OCI-LY7 (cell line): Measurements from ENCODE around the gene PTPN12. TPM values are rescaled to one million over a fixed set of nuclear protein-coding genes. Genes with fewer than 3 reads are reported as not detected.

Experiments
- BruUV-seq: library from RNA; stranded (reverse); fragments of 400-500 nt; replicated peaks from 2 replicates; lab custom pipeline; 2021; lab: Mats Ljungman, UMichigan
- CTCF ChIA-PET: fragments of 300-600 bp; sonication (Branson Sonifier 250); formaldehyde crosslinking; loops from one replicate; lab custom pipeline; 2022; ENCODE audit warnings: antibody characterized with exemption; ENCODE audit not compliant: unreplicated experiment; lab: Charles Lee
- POLR2A ChIA-PET: fragments of 300-600 bp; sonication (Branson Sonifier 250); formaldehyde crosslinking; loops from one replicate; lab custom pipeline; 2022; ENCODE audit warnings: antibody characterized with exemption; lab: Charles Lee
- DNase-seq: peaks from one replicate; pipeline ENCODE4 v3.0.0-alpha.2; 2015; ENCODE audit warnings: low spot score
- H2AFZ ChIP-seq: fragments of 200-600 bp; sonication (generic), shearing (Covaris generic); 2 replicates; pipeline ENCODE4 v1.6.1; 2014; ENCODE audit warnings: mild to moderate bottlenecking, antibody characterized with exemption, low read length, moderate library complexity
- H3K27ac ChIP-seq: fragments of 200-600 bp; sonication (generic); 2 replicates; pipeline ENCODE4 v1.5.1; 2014; ENCODE audit warnings: mixed run types, low read depth, mild to moderate bottlenecking, moderate library complexity, low read length, inconsistent platforms; ENCODE audit not compliant: poor library complexity, severe bottlenecking
- H3K36me3 ChIP-seq: fragments of 200-600 bp; sonication (generic); 2 replicates; pipeline ENCODE4 v1.6.1; 2014; ENCODE audit warnings: mild to moderate bottlenecking, antibody characterized with exemption, low read length, moderate library complexity, mixed read lengths; ENCODE audit not compliant: insufficient read depth
- H3K4me1 ChIP-seq: fragments of 200-600 bp; sonication (generic); 2 replicates; pipeline ENCODE4 v1.5.1; 2014; ENCODE audit warnings: mild to moderate bottlenecking, low read length; ENCODE audit not compliant: insufficient read depth, poor library complexity, severe bottlenecking
- H3K4me2 ChIP-seq: fragments of 200-600 bp; sonication (generic); 2 replicates; pipeline ENCODE4 v1.6.1; 2014; ENCODE audit warnings: mild to moderate bottlenecking, low read length
- H3K4me3 ChIP-seq: fragments of 200-600 bp; sonication (generic); 2 replicates; pipeline ENCODE4 v1.5.1; 2014; ENCODE audit warnings: mild to moderate bottlenecking, low read depth, low read length; ENCODE audit not compliant: poor library complexity, severe bottlenecking
- H3K79me2 ChIP-seq: fragments of 200-600 bp; sonication (generic); 2 replicates; pipeline ENCODE4 v1.6.1; 2016; ENCODE audit warnings: low read depth, mild to moderate bottlenecking, low read length, moderate library complexity, mixed read lengths; ENCODE audit not compliant: insufficient read depth
- H3K9me2 ChIP-seq: fragments of 200-600 bp; sonication (generic); 2 replicates; pipeline ENCODE4 v1.6.1; 2016; ENCODE audit warnings: mild to moderate bottlenecking, low read length, mixed read lengths; ENCODE audit not compliant: insufficient read depth
- H3K9me3 ChIP-seq: fragments of 200-600 bp; sonication (generic); 2 replicates; pipeline ENCODE4 v1.6.1; 2014; ENCODE audit warnings: mild to moderate bottlenecking, mixed run types, low read length, mixed read lengths
- H4K20me1 ChIP-seq: fragments of 200-600 bp; sonication (generic); 2 replicates; pipeline ENCODE4 v1.6.1; 2014; ENCODE audit warnings: mild to moderate bottlenecking, antibody characterized with exemption, low read length, moderate library complexity, mixed read lengths; ENCODE audit not compliant: insufficient read depth
- EZH2phosphoT487 ChIP-seq: fragments of 200-600 bp; sonication (generic); IDR thresholded peaks from 2 replicates; pipeline ENCODE4 v1.6.1; 2018; ENCODE audit warnings: low read depth, borderline replicate concordance, mild to moderate bottlenecking, mixed run types, antibody characterized with exemption, low read length, moderate library complexity, mixed read lengths
- intact Hi-C: fragments of 100-400 bp; cut with micrococcal nuclease; formaldehyde crosslinking; loops from one replicate; pipeline ENCODE4 v1.10.0; 2022; ENCODE audit not compliant: unreplicated experiment
- total RNA-seq, 2 experiments: library from RNA; depleted of rRNA in 1 of 2; stranded (reverse); fragments of >200 nt in 1 of 2; shearing (Covaris generic) in 1 of 2; gene quantifications; 2 replicates each; pipeline ENCODE4 v1.2.3, GENCODE V29; 2014 to 2022
- TF ChIP-seq, protein P1 (sequence below): fragments of 200-600 bp; sonication (generic); conservative IDR thresholded peaks from 2 replicates; pipeline ENCODE4 v1.5.1; 2014; ENCODE audit warnings: mild to moderate bottlenecking, antibody characterized with exemption, low read length, moderate library complexity, mixed read lengths

The PTPN12 gene
- total RNA-seq, 2 experiments from 2014 or later: 2.7 to 19.1 TPM

DNA sequence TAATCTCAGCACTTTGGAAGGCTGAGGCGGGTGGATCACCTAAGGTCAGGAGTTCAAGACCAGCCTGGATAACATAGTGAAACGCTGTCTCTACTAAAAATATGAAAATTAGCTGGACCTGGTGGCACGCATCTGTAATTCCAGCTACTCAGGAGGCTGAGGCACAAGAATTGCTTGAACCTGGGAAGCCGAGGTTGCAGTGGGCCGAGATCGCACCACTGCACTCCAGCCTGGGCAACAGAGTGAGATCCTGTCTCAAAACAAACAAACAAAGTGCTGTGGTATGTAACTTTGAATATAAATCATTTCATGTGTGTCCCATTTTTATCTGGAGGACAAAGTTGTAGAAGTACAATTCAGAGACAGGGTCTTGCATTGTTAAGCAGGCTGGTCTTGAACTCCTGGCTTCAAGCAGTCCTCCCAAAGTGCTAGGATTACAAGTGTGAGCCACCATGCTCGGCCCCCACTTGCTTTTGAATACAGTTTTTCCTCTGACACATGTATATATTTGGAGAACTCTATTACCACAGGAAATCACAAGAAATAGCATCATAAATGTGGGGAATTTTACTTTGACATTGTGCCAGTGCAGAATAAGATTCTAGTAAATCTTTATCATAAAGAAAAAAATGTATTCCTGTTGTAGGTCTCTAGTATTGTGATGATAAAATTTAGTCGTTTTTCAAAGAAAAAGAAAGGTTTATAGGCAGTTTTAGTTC, 32.6 kb downstream of the PTPN12 start:
- Histone ChIP-seq H2AFZ (no peak overlapping the region), H3K36me3 (no peaks in the 10 kb centered on the region), H3K4me3 (no peak overlapping the region), H3K4me1 (no peaks in the 10 kb centered on the region), H3K4me2 (no peak overlapping the region), H3K9me3 (no peaks in the 10 kb centered on the region), H3K9me2 (no peaks in the 10 kb centered on the region), H4K20me1 (no peaks in the 10 kb centered on the region), H3K27ac (no peak overlapping the region), H3K79me2 (no peaks in the 10 kb centered on the region)
- no peak for TF ChIP-seq EZH2phosphoT487
- TF ChIP-seq, protein P1, sequence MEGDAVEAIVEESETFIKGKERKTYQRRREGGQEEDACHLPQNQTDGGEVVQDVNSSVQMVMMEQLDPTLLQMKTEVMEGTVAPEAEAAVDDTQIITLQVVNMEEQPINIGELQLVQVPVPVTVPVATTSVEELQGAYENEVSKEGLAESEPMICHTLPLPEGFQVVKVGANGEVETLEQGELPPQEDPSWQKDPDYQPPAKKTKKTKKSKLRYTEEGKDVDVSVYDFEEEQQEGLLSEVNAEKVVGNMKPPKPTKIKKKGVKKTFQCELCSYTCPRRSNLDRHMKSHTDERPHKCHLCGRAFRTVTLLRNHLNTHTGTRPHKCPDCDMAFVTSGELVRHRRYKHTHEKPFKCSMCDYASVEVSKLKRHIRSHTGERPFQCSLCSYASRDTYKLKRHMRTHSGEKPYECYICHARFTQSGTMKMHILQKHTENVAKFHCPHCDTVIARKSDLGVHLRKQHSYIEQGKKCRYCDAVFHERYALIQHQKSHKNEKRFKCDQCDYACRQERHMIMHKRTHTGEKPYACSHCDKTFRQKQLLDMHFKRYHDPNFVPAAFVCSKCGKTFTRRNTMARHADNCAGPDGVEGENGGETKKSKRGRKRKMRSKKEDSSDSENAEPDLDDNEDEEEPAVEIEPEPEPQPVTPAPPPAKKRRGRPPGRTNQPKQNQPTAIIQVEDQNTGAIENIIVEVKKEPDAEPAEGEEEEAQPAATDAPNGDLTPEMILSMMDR: no peak
- no peak for DNase-seq
- BruUV-seq: no TSS peak
- ChIA-PET POLR2A (no interaction called here), CTCF (no interaction called here)
- intact Hi-C loops: no loop called here

DNA sequence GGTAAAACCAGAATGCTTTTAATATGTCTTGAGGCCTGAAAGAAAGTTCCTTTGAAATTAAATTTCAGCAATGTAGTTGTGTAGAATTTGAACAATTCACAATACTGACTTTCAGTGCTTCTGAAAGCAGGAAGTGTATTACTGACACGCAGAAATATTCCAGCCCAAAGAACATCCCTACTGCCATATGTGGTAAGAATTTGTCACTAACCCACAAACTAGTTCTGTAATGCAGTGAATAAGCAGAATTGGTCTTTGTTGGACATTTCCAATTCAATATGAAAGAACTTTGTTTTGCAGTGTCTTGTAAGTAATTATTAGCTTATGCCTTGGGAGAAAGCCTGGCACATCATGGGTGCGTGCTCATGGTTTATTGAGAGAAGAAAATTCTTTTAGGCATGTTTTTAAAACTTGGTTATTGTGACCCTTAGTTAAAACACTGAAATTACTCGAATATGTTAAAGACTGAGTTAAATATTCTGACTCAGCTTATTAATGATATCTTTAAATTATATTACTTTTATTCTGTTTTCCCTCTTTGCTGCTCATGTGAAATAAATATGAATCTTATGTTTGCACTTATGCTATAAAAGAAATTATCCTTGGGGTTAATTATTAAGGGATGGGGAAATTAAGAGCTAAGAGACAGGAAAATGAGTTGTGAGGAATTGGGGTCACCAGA, 33.4 kb downstream of the PTPN12 start:
- Histone ChIP-seq H3K36me3 (no peaks in the 10 kb centered on the region), H2AFZ (no peak overlapping the region), H3K4me2 (no peak overlapping the region), H3K9me2 (no peaks in the 10 kb centered on the region), H4K20me1 (no peaks in the 10 kb centered on the region), H3K27ac (no peak overlapping the region), H3K4me1 (no peaks in the 10 kb centered on the region), H3K79me2 (no peaks in the 10 kb centered on the region), H3K4me3 (no peak overlapping the region), H3K9me3 (no peaks in the 10 kb centered on the region)
- TF ChIP-seq, protein P1: no peak
- TF ChIP-seq EZH2phosphoT487: no peak
- no TSS peak for BruUV-seq
- CTCF ChIA-PET: no interaction called here
- intact Hi-C loops: no loop called here
- no peak for DNase-seq
- POLR2A ChIA-PET: interaction anchor here (0.7 to 0.9 kb wide), 2 partner anchors 9 to 13 kb away, joined by 3 read pairs; no protein-coding TSS in a partner anchor

DNA sequence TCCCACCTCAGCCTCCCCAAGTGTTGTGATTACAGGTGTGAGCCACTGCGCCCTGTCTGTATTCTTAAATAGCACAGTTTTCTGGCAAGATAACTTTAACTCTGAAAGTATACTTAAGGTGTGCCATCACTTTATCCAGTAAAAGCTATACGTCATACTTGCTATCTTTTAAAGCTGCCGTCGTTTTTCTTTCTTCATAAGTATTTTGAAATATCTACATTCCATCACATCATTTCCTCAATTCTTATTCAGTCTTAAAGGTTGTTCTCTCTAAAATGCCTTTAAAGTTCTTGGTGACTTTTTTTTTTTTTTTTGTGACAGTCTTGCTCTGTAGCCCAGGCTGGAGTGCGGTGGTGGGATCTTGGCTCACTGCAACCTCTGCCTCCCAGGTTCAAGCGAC, 34.7 kb downstream of the PTPN12 start:
- H2AFZ ChIP-seq: no peak overlapping the region
- no peaks in the 10 kb centered on the region for H3K9me2 ChIP-seq
- H3K36me3 ChIP-seq: no peaks in the 10 kb centered on the region
- no peaks in the 10 kb centered on the region for H3K9me3 ChIP-seq
- intact Hi-C loops: no loop called here
- POLR2A ChIA-PET: interaction anchor here (0.6 to 0.7 kb wide), 3 partner anchors 7 to 65 kb away, joined by 3 to 5 read pairs (median 4); no protein-coding TSS in a partner anchor
- TF ChIP-seq, protein P1: no peak
- no peak for TF ChIP-seq EZH2phosphoT487
- no peaks in the 10 kb centered on the region for H3K79me2 ChIP-seq
- CTCF ChIA-PET: no interaction called here
- H3K4me1 ChIP-seq: no peaks in the 10 kb centered on the region
- no peak for DNase-seq
- H3K4me3 ChIP-seq: no peak overlapping the region
- no peak overlapping the region for H3K4me2 ChIP-seq
- BruUV-seq: no TSS peak
- no peak overlapping the region for H3K27ac ChIP-seq
- no peaks in the 10 kb centered on the region for H4K20me1 ChIP-seq
